Stimulated activated CD4-positive, alpha-beta T cell treated with anti-CD3 and anti-CD28 coated beads, Interleukin-1b, Interleukin-23, amount 100 ng/mL, for 24 hours (primary cell): ENCODE data around the gene TRO.
A peak's percentile ranks its signal among the peaks of the same experiment; 100 is the strongest.

Experiments used
- DNase-seq, 4 experiments: peaks; one replicate each; pipeline ENCODE4 v3.0.0-alpha.2; 2020; ENCODE audit warnings: low read depth in 4 of 4, low spot score in 1 of 4

TRO gene, protein sequence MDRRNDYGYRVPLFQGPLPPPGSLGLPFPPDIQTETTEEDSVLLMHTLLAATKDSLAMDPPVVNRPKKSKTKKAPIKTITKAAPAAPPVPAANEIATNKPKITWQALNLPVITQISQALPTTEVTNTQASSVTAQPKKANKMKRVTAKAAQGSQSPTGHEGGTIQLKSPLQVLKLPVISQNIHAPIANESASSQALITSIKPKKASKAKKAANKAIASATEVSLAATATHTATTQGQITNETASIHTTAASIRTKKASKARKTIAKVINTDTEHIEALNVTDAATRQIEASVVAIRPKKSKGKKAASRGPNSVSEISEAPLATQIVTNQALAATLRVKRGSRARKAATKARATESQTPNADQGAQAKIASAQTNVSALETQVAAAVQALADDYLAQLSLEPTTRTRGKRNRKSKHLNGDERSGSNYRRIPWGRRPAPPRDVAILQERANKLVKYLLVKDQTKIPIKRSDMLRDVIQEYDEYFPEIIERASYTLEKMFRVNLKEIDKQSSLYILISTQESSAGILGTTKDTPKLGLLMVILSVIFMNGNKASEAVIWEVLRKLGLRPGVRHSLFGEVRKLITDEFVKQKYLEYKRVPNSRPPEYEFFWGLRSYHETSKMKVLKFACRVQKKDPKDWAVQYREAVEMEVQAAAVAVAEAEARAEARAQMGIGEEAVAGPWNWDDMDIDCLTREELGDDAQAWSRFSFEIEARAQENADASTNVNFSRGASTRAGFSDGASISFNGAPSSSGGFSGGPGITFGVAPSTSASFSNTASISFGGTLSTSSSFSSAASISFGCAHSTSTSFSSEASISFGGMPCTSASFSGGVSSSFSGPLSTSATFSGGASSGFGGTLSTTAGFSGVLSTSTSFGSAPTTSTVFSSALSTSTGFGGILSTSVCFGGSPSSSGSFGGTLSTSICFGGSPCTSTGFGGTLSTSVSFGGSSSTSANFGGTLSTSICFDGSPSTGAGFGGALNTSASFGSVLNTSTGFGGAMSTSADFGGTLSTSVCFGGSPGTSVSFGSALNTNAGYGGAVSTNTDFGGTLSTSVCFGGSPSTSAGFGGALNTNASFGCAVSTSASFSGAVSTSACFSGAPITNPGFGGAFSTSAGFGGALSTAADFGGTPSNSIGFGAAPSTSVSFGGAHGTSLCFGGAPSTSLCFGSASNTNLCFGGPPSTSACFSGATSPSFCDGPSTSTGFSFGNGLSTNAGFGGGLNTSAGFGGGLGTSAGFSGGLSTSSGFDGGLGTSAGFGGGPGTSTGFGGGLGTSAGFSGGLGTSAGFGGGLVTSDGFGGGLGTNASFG (N-terminal part only)

DNA sequence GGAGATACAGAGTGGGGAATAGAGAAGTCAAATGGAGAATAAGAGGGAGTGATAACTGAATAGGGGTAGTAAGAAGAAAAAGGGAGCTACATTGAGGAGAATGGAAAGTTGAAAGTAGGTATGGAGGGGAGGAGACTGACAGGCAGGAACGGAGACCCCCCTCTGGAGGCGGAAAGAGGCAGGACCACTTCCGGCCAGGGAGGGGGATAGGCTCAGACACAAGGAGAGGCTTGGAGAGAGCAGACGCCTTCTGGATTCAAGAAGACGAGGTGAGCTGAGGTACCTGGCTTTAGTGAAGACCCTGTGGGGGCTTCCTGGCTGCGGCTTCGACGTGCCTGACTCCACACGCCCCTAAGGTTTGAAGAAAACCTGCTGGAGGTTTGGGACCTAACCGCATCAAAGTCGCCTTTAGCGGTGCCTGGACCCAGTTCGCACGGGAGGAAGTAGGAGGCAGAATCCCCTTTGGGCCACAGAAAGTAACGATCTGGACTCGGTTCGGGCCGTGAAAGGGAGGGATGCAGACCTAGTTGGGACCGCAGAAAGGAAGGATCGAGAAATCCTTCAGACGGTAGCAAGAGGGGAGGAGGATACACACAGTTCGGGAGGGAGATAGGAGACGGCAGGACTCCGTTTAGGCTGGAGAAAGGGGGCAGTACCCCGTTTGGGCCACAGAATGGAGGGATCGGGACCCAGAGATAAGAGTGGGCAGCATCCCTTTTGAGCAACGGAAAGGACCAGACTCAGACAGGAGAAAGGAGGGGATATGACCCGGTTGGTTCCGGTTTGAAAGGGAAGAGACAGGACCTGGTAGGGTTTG is at the start of gene TRO:
Gene TRO (plus strand): TSS at position 215 of the 817 bp plus-strand sequence. CDS start 1,423 bp downstream, outside the sequence.
- DNase-seq = no peak

DNA sequence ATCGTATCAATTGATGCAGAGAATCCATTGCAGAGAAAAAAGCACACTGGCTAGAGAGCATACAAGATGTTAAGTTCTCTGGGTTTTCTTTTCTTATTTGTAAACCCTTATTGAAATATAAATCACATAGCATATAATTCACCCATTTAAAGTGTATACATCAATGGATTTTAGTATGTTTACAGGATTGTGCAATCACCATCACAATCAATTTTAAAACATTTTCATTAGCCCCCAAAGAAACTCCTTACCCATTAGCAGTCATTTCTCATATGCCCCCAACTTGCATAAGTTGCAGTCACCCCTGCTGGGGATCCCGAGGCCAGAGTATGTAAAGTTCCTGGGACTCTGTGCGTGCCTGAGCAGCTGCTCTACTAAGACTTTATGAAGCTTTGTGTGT is 34.9 kb upstream of the TRO start:
- no peak for DNase-seq

DNA sequence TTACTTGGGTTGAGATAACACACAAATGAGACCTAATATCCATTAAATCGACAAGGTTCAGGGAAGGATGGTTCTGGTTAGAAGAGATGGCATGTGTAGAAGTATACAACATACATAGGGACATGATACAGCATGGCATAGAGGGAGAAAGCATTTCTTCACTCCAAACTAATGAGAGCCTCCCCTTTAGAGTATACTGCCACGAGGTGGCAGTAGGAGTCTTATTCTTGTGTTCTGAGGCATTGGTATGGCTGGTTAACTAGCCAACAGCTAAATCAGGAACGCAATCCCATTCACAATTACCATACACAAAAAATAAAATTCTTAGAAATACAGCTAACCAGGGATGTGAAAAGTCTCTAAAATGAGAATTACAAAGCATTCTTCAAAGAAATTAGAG is 29.1 kb upstream of the TRO start:
- DNase-seq = peak in 2 of 4 experiments; percentile 4

DNA sequence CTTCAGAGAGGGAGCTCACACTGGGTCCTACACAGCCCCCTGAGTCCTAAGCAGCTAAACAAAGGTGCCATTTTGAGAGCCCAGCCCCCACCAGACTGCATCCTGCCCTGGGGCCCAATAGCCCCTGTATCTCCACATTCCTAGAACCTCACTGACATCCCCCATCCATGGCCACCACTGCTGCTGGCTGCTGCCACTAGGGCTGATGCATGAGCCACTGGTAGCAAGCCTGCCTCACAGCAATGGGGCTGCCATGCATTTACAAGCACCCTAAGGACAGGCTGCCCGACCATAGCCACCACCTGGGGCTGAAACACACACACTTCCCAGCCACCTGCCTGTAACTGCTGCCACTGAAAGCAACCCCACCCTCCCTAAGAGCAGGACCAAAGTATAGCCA is 26.5 kb upstream of the TRO start:
- DNase-seq = no peak

DNA sequence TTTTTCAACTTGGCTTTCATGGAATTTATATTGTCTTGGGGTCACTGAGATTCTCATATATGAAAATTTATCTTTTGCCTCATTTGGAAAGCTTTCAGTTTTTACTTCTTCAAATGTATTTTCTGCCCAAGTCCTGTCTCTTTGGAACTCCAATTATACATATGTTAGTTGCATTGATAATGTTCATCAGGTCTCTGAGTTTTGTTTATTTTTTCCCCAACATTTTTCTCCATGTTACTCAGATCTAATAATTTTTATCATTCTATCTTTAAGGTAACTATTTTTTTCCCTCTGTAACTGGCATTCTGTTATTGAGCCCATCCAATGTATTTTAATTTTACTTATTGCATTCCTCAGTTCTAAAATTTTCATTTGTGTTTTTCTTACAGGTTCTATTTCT is 10.7 kb upstream of the TRO start:
- no peak for DNase-seq

DNA sequence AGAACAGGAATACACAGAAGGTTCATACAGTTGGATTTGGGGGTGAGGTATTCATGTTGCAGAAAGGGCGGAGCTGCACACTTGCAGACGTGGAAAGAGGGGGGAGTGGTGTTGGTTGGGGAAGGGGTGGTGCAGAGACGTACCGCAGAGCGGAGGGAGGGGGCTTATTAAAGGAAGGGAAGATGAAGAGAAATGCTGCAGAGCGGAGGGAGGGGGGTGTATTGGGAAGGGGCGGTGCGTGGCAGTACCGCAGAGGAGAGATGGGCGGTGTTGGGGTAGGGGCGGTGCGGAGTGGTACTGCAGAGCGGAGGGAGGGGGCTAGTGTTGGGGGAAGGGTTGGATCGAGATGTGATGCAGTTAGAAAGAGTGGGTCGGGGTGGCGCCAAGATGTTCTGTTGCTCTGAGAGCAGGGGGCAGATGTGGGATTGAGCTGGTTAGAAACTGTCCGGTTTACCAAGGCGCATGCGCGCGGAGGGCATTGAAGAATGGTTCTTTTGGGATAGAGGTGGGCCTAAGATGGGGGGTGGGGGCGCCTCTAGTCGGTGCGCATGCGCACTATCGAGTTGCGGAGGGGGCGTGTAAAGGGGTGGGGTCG is 900 bp downstream of the TRO start:
- peak; percentile 9 to 37 (median 36) for DNase-seq

DNA sequence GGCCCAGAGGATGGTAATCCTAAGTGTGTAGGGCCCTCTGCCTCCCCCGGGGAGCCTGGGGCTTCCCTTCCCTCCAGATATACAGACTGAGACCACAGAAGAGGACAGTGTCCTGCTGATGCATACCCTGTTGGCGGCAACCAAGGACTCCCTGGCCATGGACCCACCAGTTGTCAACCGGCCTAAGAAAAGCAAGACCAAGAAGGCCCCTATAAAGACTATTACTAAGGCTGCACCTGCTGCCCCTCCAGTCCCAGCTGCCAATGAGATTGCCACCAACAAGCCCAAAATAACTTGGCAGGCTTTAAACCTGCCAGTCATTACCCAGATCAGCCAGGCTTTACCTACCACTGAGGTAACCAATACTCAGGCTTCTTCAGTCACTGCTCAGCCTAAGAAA is 1.9 kb downstream of the TRO start:
- no peak for DNase-seq

DNA sequence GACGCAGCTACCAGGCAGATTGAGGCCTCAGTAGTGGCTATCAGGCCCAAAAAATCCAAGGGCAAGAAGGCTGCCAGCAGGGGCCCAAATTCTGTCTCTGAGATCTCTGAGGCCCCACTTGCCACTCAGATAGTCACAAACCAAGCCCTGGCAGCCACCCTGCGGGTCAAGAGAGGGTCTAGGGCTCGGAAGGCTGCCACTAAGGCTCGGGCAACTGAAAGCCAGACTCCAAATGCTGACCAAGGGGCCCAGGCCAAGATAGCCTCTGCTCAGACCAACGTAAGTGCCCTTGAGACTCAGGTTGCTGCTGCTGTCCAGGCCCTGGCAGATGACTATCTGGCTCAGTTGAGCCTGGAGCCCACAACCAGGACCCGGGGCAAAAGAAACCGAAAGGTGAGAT is 2.8 kb downstream of the TRO start:
- no peak for DNase-seq

DNA sequence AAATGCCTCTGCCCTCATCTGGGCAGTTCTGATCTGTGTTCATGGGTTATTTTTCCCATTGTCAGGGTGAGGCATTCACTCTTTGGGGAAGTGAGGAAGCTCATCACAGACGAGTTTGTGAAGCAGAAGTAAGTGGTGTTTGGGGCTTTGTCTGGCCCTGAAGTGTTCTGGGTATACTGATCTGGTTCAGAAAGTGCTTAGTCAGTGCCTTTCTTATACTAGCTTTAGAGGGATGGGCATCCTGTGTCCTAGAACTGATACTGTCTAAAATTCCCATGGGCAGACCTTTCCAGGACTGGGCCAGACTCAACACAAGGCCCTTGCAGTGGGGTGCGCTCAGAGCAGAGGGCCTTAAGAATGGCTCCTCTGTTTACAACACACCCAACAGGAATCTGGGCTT is 6.4 kb downstream of the TRO start:
- DNase-seq = no peak

DNA sequence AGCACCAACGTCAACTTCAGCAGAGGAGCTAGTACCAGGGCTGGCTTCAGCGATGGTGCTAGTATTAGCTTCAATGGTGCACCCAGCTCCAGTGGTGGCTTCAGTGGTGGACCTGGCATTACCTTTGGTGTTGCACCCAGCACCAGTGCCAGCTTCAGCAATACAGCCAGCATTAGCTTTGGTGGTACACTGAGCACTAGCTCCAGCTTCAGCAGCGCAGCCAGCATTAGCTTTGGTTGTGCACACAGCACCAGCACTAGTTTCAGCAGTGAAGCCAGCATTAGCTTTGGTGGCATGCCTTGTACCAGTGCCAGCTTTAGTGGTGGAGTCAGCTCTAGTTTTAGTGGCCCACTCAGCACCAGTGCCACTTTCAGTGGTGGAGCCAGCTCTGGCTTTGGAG is 8.3 kb downstream of the TRO start:
- DNase-seq = no peak

DNA sequence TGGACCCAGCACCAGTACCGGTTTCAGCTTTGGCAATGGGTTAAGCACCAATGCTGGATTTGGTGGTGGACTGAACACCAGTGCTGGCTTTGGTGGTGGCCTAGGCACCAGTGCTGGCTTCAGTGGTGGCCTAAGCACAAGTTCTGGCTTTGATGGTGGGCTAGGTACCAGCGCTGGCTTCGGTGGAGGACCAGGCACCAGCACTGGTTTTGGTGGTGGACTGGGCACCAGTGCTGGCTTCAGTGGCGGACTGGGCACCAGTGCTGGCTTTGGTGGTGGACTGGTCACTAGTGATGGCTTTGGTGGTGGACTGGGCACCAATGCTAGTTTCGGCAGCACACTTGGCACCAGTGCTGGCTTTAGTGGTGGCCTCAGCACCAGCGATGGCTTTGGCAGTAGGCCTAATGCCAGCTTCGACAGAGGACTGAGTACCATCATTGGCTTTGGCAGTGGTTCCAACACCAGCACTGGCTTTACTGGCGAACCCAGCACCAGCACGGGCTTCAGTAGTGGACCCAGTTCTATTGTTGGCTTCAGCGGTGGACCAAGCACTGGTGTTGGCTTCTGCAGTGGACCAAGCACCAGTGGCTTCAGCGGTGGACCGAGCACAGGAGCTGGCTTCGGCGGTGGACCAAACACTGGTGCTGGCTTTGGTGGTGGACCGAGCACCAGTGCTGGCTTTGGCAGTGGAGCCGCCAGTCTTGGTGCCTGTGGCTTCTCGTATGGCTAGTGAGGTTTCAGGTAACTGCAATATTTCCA is 9.8 kb downstream of the TRO start:
- DNase-seq = no peak

DNA sequence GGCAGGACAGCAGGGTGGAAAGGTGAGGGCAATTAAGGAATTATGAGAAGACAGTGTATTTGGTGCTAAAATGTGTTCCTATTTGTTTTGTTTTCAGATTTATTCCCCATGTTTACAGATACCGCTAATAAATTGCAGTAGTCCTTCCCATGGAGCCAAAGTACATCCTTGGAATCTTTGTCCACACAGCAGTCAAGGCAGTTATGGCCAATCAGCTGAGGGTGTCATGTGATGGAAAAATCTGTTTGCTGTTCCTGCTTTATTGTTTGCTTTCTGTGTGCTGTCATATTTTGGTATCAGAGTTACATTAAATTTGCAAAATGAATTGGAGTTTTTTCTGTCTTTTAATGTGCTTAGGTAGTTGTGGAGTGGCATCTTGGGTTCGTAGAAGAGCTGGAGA is 10.5 kb downstream of the TRO start:
- DNase-seq = no peak

DNA sequence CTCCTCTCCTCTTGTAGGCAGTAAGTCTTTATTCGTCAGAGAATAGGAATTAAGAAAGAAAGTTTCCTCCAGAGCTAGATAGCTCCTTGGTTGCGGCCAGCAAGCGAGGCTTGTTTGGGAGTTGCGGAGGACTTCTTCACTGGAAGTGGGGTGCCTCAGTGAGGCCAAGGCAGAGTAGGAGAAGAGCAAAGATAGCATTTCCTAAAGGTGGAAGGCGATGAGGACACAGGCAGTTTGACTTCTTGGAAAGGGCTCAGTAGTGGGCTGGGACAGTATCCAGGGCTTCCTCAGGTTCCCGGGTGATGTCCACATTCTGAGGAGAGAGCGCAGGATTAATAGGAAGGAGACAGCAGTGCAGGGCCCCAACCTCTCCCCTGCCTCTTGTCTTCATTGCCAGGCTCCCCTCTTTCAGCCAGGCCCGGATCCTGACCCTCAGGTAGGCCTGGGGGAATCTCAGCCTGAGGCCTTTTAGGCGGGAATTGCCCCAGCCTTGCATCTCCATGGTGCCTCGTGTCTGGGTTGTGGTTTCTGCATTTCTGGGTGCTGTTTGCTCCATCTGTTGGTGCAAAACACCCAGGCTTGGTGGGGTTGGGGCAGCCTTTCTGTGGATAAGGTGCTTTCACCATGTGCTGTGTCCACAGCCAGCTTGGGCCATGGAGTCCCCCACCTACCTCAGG is 12.7 kb downstream of the TRO start:
- DNase-seq = no peak

DNA sequence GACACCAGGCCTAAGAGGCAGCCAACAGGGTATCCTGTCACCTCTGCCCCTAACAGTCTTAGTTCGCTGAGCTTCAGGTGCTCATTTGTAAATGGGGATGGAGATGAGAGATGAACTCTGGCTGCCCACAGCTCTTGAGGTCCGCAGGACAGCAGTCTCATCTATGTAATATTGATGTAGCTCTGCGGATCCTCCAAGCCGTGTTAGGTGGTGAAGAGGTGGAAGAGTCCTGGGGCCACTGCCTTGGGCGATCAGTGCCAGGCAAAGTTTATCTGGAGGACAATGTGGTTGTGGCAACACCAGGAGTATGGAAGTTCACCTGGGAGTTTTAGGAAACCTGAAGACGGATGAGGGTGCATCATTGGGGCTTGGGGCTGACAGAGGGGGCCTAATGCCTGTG is 13.4 kb downstream of the TRO start:
- no peak for DNase-seq

DNA sequence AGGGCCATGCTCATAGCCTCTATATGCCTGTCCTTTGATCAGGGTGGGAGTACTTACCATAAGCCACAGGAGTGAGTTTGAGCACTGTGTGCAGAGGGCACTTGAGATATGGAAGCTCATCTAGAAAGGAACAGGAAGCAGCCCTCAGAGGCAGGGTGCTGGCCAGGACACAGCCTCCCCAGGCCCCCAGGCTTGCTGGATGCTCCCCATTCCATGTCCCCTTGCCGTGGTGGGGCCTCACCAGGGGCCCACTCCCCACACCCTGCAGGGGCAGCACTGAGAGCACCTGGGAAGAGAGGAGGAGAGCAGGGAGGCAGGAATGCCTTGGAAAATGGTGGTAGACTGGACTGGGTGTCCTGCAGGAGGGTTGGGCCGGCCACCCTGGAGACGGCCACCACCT is 14.3 kb downstream of the TRO start:
- DNase-seq = no peak

DNA sequence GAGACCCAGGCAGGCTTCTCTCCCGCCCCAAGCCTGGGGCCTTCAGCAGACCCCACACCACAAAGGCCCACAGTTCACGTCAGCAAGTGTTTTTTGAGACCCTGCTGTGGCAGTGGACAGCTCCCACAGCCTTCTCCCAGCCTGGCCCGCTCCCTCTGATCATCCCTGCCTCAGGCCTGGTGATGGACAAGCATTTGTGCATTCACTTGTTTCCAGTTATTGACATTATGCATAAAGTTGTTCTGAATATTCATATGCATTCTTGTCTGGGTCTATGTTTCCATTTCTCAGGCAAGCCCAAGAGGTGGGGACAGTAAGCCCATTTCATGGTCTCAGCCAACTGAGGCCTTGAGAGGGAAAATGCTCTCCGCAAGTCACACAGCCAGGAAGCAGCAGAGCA is 14.7 kb downstream of the TRO start:
- DNase-seq = no peak

DNA sequence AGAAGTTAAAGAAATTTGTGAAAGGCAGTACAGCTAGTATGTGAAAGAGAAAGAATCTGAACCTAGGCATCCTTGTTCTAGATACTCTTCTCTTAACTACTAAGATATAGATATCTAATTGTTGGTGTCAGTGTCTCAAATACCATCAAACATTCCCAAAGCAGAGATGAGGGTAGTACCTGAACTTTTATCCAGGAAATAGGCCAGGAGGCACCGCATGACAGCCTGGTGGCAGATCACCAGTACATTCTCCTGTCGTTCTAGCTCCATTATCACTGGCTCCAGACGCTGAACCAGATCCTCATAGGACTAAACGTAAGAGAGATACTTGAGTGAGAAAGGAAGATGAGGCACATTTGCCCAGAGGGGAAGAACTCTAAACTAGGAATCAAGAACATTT is 16.8 kb downstream of the TRO start:
- DNase-seq = no peak

DNA sequence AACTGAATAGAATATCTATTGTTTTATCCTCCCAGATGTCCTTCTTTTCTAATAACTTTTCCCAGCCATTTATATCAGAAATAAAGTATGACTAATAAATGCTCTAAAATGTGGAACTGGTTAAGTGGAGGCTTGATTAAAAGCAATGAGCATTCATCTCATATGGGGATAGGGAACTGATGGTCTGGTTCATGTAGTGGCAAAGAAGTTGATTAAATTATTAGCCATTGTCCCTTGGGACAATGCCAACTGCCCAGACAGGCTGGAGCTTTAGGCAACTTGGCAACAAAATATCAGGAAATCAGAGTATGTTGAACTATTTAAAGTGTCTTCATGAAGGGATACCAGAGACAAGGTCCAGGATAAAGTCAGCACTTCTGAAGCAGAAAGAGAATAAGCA is 24.2 kb downstream of the TRO start:
- DNase-seq = no peak

DNA sequence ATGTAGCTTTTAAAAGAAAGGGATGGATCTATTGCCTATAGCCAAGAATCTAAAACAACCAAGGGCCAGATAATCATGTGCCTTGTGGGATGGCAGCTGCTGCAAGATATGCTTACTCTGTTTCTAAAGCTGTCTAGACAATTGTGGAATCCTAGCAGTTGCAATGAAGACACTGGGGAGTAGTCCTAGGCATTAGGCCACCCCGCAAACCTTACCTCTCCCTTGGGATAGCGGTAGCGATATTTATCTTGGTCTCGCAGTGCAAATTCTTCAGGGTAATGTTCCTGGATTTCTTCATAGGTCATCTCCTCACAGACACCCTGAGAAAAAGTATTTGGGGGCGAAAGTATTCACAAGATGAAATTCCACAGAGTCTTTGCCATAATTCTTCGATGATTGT is 24.6 kb downstream of the TRO start:
- DNase-seq = no peak
